Measurements from ENCODE around the gene IRF7. TPM values are rescaled to one million over a fixed set of nuclear protein-coding genes. Genes with fewer than 3 reads are reported as not detected.

IRF7 gene
- total RNA-seq, 1 experiment from 2014 or later: 9.5 TPM

GRCh38 chr11:578276-579035 is 37.3 kb downstream of the IRF7 start:
- Mint-ChIP-seq H3K27ac (ENCODE audit: low read depth, unreplicated experiment) (peak overlapping the region; percentile 49), H3K4me1 (ENCODE audit: insufficient read depth, unreplicated experiment) (peaks cover 34% of the 10 kb centered on the region), H3K9me3 (ENCODE audit: unreplicated experiment) (no peaks in the 10 kb centered on the region), H3K4me3 (ENCODE audit: unreplicated experiment) (peak overlapping the region; percentile 79), H3K36me3 (ENCODE audit: insufficient read depth, unreplicated experiment) (peaks cover 22% of the 10 kb centered on the region), H3K27me3 (ENCODE audit: insufficient read depth, unreplicated experiment) (no peaks in the 10 kb centered on the region)
- intact Hi-C loops (cut with micrococcal nuclease): no loop called here
- POLR2A ChIA-PET: interaction anchor here (0.6 to 2.5 kb wide), 12 partner anchors 10 to 235 kb away, joined by 3 to 17 read pairs (median 5); partner anchors contain the start of genes HRAS, LMNTD2 and PKP3
- DNase-seq (ENCODE audit: unreplicated experiment): no peak
- CTCF ChIA-PET: interaction anchor here (0.6 to 0.9 kb wide), 5 partner anchors 23 to 205 kb away, joined by 3 to 4 read pairs (median 3); no protein-coding TSS in a partner anchor
- TF ChIP-seq, protein P1, sequence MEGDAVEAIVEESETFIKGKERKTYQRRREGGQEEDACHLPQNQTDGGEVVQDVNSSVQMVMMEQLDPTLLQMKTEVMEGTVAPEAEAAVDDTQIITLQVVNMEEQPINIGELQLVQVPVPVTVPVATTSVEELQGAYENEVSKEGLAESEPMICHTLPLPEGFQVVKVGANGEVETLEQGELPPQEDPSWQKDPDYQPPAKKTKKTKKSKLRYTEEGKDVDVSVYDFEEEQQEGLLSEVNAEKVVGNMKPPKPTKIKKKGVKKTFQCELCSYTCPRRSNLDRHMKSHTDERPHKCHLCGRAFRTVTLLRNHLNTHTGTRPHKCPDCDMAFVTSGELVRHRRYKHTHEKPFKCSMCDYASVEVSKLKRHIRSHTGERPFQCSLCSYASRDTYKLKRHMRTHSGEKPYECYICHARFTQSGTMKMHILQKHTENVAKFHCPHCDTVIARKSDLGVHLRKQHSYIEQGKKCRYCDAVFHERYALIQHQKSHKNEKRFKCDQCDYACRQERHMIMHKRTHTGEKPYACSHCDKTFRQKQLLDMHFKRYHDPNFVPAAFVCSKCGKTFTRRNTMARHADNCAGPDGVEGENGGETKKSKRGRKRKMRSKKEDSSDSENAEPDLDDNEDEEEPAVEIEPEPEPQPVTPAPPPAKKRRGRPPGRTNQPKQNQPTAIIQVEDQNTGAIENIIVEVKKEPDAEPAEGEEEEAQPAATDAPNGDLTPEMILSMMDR (IDR thresholded peaks at IDR 0.05; ENCODE audit: unreplicated experiment): no peak
- BruUV-seq (replicated peaks): no TSS peak

DNA sequence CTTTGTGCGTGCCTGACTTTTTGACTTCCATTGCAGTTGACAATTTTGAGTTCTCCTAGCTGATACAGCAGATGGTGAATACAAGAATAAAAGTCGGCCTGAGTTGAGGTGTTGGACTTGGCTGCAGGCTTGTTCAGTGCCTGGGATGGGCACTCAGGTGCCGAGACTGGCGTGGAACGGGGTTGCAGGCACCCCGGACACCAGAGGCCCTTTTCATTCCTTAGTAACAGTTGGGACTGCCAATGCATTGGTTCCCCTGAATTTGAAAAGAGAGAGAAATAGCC is 38.2 kb downstream of the IRF7 start:
- no peak overlapping the region for H3K27ac Mint-ChIP-seq (ENCODE audit: low read depth, unreplicated experiment)
- H3K9me3 Mint-ChIP-seq (ENCODE audit: unreplicated experiment): no peaks in the 10 kb centered on the region
- POLR2A ChIA-PET: interaction anchor here (0.7 to 2.5 kb wide), 13 partner anchors 11 to 227 kb away, joined by 3 to 17 read pairs (median 6); partner anchors contain the start of genes HRAS, PIDD1 and TMEM80
- no peak for DNase-seq (ENCODE audit: unreplicated experiment)
- intact Hi-C loops (cut with micrococcal nuclease): no loop called here
- H3K27me3 Mint-ChIP-seq (ENCODE audit: insufficient read depth, unreplicated experiment): no peaks in the 10 kb centered on the region
- H3K36me3 Mint-ChIP-seq (ENCODE audit: insufficient read depth, unreplicated experiment): peaks cover 13% of the 10 kb centered on the region
- BruUV-seq (replicated peaks): no TSS peak
- TF ChIP-seq, protein P1 (IDR thresholded peaks at IDR 0.05; ENCODE audit: unreplicated experiment): no peak
- H3K4me1 Mint-ChIP-seq (ENCODE audit: insufficient read depth, unreplicated experiment): peaks cover 34% of the 10 kb centered on the region
- CTCF ChIA-PET: interaction anchor here (0.9 kb wide), 1 partner anchor 22 kb away, joined by 3 read pairs; no protein-coding TSS in a partner anchor
- H3K4me3 Mint-ChIP-seq (ENCODE audit: unreplicated experiment): peak overlapping the region; percentile 79

GRCh38 chr11:576811-577610 is 38.7 kb downstream of the IRF7 start:
- BruUV-seq (replicated peaks): TSS peak; percentile 56
- DNase-seq (ENCODE audit: unreplicated experiment): no peak
- TF ChIP-seq, protein P1 (IDR thresholded peaks at IDR 0.05; ENCODE audit: unreplicated experiment): no peak
- Mint-ChIP-seq H3K4me1 (ENCODE audit: insufficient read depth, unreplicated experiment) (peaks cover 34% of the 10 kb centered on the region), H3K9me3 (ENCODE audit: unreplicated experiment) (no peaks in the 10 kb centered on the region), H3K27me3 (ENCODE audit: insufficient read depth, unreplicated experiment) (no peaks in the 10 kb centered on the region), H3K27ac (ENCODE audit: low read depth, unreplicated experiment) (no peak overlapping the region), H3K4me3 (ENCODE audit: unreplicated experiment) (peak overlapping the region; percentile 79), H3K36me3 (ENCODE audit: insufficient read depth, unreplicated experiment) (peaks cover 8% of the 10 kb centered on the region)
- intact Hi-C loops (cut with micrococcal nuclease): no loop called here
- ChIA-PET CTCF (interaction anchor here (0.9 kb wide), 1 partner anchor 22 kb away, joined by 3 read pairs; no protein-coding TSS in a partner anchor), POLR2A (interaction anchor here (0.7 to 2.5 kb wide), 15 partner anchors 12 to 257 kb away, joined by 3 to 17 read pairs (median 6); partner anchors contain the start of genes HRAS, PIDD1, RPLP2 and TMEM80)

Measured in MCF 10A (cell line).